PFSK-1 (cell line): ENCODE results near the gene PTPRA.

Experiments
- FOXP2 ChIP-seq: optimal IDR thresholded peaks from 2 replicates; pipeline ENCODE3; 2011; ENCODE audit warnings: borderline replicate concordance, control low read depth, inconsistent platforms; ENCODE audit not compliant: insufficient read depth; ENCODE audit errors: extremely low read length, extremely low read depth
- POLR2AphosphoS5 ChIP-seq: IDR thresholded peaks from 2 replicates; pipeline ENCODE4 v1.6.1; 2012; ENCODE audit warnings: low read depth, mild to moderate bottlenecking, control low read depth, low read length, moderate library complexity
- SIN3A ChIP-seq: IDR thresholded peaks from 2 replicates; pipeline ENCODE4 v1.6.1; 2012; ENCODE audit warnings: mild to moderate bottlenecking, low read length, moderate library complexity, borderline replicate concordance; ENCODE audit not compliant: insufficient read depth
- TAF1 ChIP-seq: IDR thresholded peaks from 2 replicates; pipeline ENCODE4 v1.6.1; 2012; ENCODE audit warnings: low read length, control low read depth, borderline replicate concordance; ENCODE audit not compliant: insufficient read depth
- TF ChIP-seq, protein P1 (sequence below), 2 experiments: IDR thresholded peaks; 2 replicates each; pipeline versions ENCODE4 v1.6.1 to v1.8.0; 2011 to 2012; ENCODE audit warnings: low read depth in 2 of 2, low read length in 2 of 2, control low read depth in 1 of 2, inconsistent platforms in 1 of 2, mild to moderate bottlenecking in 1 of 2, moderate library complexity in 1 of 2; ENCODE audit not compliant: insufficient read depth in 1 of 2

Gene PTPRA

DNA sequence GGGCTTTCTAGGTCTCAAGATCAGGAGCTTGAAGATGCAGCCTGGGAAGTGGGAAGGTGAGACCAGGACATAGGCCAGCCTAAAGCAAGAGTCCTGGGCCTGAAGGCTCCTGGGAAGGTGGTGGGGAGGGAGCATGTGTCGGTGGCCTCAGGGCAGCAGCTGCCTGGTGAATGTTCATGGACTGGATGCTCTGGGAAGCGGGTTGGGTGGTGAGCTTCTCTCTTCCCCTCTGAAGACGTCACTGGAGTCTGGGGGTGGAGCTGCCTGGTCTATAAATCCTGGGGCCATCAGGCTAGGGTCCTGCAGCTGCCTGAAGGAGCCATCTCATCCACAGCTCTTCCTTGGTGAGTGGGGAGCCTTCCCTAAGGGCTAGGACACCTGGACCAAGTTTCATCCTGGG lies 170.0 kb downstream of the PTPRA start, which contains the start of gene GNRH2:
Gene GNRH2, plus strand, starts transcription at position 301 of the 400 bp plus-strand sequence. CDS start 793 bp downstream, outside the sequence.
- no peak for TF ChIP-seq POLR2AphosphoS5
- no peak for TF ChIP-seq FOXP2
- TF ChIP-seq, protein P1, sequence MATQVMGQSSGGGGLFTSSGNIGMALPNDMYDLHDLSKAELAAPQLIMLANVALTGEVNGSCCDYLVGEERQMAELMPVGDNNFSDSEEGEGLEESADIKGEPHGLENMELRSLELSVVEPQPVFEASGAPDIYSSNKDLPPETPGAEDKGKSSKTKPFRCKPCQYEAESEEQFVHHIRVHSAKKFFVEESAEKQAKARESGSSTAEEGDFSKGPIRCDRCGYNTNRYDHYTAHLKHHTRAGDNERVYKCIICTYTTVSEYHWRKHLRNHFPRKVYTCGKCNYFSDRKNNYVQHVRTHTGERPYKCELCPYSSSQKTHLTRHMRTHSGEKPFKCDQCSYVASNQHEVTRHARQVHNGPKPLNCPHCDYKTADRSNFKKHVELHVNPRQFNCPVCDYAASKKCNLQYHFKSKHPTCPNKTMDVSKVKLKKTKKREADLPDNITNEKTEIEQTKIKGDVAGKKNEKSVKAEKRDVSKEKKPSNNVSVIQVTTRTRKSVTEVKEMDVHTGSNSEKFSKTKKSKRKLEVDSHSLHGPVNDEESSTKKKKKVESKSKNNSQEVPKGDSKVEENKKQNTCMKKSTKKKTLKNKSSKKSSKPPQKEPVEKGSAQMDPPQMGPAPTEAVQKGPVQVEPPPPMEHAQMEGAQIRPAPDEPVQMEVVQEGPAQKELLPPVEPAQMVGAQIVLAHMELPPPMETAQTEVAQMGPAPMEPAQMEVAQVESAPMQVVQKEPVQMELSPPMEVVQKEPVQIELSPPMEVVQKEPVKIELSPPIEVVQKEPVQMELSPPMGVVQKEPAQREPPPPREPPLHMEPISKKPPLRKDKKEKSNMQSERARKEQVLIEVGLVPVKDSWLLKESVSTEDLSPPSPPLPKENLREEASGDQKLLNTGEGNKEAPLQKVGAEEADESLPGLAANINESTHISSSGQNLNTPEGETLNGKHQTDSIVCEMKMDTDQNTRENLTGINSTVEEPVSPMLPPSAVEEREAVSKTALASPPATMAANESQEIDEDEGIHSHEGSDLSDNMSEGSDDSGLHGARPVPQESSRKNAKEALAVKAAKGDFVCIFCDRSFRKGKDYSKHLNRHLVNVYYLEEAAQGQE (IDR thresholded peaks at IDR 0.05; ENCODE audit: insufficient read depth in 1 of 2, low read depth in 2 of 2, low read length in 2 of 2) = no peak
- no peak for TF ChIP-seq TAF1
- no peak for TF ChIP-seq SIN3A

DNA sequence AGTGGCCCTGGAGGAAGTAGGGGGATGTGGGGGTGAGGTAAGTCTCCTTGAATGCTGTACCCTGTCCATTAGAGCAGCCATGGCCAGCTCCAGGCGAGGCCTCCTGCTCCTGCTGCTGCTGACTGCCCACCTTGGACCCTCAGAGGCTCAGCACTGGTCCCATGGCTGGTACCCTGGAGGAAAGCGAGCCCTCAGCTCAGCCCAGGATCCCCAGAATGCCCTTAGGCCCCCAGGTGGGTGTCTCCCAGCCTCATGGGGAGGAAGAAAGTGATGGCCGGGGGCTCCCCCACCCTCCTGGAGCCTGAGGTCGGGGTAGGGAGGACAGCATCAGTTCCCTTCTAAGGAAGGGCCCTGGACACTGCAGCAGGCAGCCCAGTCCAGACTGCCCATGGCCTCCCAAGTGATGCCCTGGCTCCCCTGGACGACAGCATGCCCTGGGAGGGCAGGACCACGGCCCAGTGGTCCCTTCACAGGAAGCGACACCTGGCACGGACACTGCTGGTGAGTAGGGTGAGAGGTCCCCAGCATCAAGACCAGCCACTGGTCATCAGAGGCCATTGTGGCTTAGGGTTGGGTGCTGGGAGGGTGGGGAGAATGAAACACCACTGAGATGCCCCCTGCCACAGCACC lies 171.2 kb downstream of the PTPRA start:
- TF ChIP-seq, protein P1 (IDR thresholded peaks at IDR 0.05; ENCODE audit: insufficient read depth in 1 of 2, low read depth in 2 of 2, low read length in 2 of 2) = no peak
- no peak for TF ChIP-seq TAF1
- TF ChIP-seq FOXP2 = no peak
- no peak for TF ChIP-seq POLR2AphosphoS5
- TF ChIP-seq SIN3A = no peak

DNA sequence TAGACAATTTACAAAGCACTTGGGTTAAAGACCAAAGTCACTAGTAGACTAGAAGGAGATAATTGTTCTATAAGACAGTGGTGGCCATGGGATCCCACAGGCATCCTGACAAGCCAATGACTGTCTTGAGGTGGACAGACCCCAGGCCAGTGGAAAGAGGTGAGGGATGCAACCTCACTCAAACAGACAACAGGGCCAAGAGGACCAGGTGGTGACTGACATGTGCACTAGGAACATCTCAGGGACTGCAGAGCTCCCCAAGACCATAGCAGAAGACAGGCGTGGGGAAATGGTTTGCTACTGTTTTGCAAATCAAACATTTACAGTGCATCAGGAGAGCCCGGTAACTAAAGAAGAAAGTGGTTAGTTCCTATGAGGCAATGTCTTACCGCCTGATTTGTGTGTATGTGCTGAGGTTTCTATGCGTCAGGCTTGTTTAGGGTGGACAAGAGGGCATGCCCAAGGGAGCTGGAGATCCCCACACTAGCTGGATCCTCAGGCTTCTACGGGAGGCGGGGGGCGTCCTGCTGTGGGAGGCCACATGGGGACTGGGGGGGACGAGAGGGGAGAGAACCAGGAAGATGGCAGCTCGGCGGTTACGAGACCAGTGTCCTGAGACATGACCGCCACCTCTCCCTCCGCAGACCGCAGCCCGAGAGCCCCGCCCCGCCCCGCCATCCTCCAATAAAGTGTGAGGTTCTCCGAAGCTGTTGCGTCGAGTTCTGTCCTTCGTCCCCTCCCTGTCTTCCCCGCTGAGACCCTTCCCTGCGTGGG lies 171.9 kb downstream of the PTPRA start:
- TF ChIP-seq, protein P1 (IDR thresholded peaks at IDR 0.05; ENCODE audit: insufficient read depth in 1 of 2, low read depth in 2 of 2, low read length in 2 of 2) = no peak
- TF ChIP-seq SIN3A (no peak), FOXP2 (no peak), TAF1 (no peak), POLR2AphosphoS5 (no peak)

DNA sequence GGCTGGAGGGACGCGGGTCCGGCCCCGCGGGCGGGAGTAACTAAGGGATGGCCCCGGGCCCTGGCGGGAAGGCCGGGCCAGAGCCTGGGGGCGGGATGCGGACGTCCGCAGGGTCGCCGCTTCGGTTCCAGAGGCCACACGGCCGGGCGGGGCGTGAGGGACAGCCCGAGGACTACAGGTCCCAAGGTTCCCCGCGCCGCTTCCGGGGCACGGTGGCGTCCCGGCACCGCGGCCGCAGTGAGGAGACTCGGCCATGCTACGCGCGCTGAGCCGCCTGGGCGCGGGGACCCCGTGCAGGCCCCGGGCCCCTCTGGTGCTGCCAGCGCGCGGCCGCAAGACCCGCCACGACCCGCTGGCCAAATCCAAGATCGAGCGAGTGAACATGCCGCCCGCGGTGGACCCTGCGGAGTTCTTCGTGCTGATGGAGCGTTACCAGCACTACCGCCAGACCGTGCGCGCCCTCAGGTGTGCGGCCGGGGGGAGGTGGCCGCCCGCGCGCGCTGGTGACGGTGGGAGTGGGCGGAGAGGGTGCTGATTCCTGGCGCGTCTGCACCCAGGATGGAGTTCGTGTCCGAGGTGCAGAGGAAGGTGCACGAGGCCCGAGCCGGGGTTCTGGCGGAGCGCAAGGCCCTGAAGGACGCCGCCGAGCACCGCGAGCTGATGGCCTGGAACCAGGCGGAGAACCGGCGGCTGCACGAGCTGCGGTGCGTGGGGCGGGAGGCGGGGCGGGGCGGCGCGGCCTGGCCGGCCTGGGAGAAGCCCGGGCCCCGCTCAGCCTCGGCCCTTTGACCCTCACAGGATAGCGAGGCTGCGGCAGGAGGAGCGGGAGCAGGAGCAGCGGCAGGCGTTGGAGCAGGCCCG lies 172.8 kb downstream of the PTPRA start, which contains the start of gene MRPS26:
Gene MRPS26, plus strand, starts transcription at position 237 of the 861 bp plus-strand sequence. Its CDS starts 17 bp downstream, at position 254.
- TF ChIP-seq FOXP2 = peak; percentile 89
- TF ChIP-seq, protein P1 (IDR thresholded peaks at IDR 0.05; ENCODE audit: insufficient read depth in 1 of 2, low read depth in 2 of 2, low read length in 2 of 2) = 0 out of 4 replicates have a peak, but pooled peaks of 1 of the 2 experiments have one; percentile 7
- TF ChIP-seq POLR2AphosphoS5 = peak; percentile 72
- TF ChIP-seq SIN3A = peak; percentile 48; the same call in 1 of the 2 replicates
- TF ChIP-seq TAF1 = peak; percentile 70; the same call in 1 of the 2 replicates
